Adipose tissue (tissue), 3 donors: ENCODE results near the gene GMDS. TPM values are rescaled to one million over a fixed set of nuclear protein-coding genes. Genes with fewer than 3 reads are reported as not detected.

Experiments
- H3K27ac ChIP-seq: one replicate; pipeline ENCODE4 v1.5.1; 2013; ENCODE audit warnings: low read depth, low read length
- WGBS, 3 donors: extraction: QIAGEN DNeasy Blood & Tissue Kit; methylation state at CpG; one replicate each; pipeline ENCODE4 v1.1.7; 2013; 5-methylcytosine and 5-hydroxymethylcytosine counted together
- polyA plus RNA-seq, 3 donors: library from polyadenylated mRNA; stranded (reverse); fragments of 200-250 nt; gene quantifications; one replicate each; pipeline ENCODE4 v1.2.3, GENCODE V29; 2013
- donor health status: healthy with polysubstance abuse.
- donor health status: Bipolar disorder and iron deficiency.
- donor health status: healthy.

Gene GMDS
- 10 to 100 TPM; 13.6 to 21.4 (median 14.9) TPM for polyA plus RNA-seq

DNA sequence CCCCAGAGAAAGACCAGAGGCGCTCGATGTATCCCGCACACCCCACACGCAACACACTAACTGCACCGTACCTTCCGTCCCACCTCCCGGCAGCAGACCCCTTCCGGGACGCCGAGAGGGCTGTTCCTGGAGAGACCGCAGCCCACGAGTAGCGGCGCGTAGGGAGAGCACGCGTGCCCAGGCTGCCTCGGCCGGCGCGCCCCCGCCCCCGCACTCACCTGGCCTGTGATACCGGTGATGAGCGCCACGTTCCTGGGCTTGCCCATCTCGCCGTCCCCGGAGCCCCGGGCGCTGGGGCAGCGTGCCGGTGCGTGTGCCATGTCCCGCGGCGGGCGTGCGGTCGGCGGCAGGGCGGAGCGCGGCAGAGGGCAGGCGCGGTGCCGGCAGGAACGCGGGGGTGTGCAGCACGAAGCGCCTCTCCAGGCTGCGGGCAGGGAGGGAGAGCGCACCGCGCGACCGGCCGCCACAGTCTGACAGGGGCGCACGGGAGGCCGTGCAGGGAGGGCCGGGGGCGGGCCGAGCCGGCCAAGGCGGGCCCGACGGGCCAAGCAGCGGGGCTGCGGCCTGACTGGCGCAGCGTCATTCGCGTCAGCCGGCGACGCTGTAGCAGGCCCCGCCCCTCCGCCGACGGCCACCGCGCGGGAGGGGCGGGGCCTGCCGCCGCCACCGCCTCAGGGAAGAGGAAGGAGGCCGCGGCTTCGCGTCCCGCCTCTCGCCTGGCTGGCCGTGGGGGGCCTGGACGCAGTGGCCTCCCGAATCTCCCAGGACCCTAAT lies at the start of gene GMDS:
TSS of gene GMDS (minus strand) at position 503 of the 774 bp plus-strand sequence.
- peak within 1 kb of the TSS; percentile 67 for H3K27ac ChIP-seq
- WGBS, 3 donors: 0 to 1% (median 1%) methylated on average over 84 to 96 of the region's 97 CpGs

DNA sequence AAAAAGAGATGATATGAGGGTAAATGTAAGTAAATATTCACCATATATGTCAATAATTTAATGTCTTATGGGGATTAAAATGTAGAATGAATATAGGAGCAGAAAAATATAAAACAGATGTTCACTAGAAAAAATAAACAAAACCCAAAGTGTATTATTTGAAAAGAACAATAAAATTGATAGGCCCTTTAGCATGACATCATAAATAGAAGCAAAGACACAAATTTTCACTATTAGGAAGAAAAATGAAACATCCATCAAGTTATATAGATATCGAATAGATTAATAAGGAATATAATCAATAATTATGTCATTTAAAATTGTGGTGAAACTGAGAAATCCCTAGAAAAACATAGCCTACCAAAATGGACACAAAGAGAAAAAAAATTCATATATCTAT lies 40.1 kb upstream of the GMDS start:
- 99 to 100% (median 100%) methylated on average over 1 of the region's 1 CpG for WGBS, 3 donors
- H3K27ac ChIP-seq: no peak overlapping the region

DNA sequence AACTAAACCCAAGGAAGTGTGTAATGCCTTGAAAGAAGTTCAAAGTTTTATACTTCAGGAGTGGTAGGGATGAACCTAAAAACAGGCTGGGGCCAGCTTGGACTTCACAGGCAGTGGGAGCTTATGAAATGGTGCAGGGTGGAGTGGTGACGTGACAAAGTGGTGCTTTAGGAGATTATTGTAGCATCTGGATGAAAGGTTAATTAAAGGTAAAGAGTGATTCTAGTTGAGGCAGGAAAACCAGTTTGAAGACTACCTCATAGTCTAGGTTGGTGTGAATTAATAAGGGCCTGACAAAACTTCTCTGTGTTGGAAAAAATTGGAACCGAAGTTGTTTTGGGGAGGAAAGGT lies 30.5 kb upstream of the GMDS start:
- H3K27ac ChIP-seq: no peak overlapping the region
- 83 to 94% (median 90%) methylated on average over 2 of the region's 2 CpGs for WGBS, 3 donors

DNA sequence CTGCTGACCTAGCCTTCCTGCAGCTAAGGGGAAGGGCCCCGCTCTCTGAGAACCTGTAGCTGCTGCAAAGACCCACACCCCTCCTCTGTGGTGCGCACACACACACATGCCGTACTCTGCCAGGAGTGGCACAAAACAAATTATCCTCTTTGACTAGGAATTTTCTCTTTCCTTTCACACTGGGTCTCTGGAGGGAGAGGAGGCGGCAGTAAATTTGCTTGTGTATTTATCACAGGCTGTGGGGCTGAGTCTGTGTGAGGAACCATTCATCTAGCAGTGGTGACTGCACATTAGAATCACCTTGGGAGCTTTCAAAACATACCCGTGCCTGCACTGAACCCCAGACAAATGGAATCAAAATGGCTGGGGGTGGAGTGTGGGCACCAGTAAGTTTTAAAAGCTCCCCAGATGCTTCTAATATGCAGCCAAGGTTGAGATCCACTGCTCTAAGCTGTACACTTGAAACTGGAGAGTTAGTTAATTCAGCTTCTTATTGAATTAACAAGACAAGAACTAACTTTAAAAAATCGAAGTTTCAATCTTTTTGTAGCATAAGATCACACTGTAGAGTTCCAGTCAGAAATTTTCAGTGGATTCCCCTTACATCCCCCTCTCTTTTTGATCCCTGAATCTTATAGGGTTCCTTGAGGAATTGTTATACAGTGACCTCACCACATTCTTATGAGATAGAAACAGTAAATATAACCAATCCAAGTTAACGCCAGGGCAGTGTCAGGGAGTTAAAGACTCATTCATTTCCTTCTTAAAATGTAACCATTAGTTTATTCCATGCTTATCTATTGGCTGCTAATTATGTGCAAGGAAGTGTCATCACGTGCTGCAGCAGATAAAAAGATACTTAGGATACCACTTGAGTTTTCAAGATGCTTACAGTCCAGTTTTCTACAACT lies 29.8 kb upstream of the GMDS start:
- 70 to 76% (median 76%) methylated on average over 8 of the region's 8 CpGs for WGBS, 3 donors
- no peak overlapping the region for H3K27ac ChIP-seq

DNA sequence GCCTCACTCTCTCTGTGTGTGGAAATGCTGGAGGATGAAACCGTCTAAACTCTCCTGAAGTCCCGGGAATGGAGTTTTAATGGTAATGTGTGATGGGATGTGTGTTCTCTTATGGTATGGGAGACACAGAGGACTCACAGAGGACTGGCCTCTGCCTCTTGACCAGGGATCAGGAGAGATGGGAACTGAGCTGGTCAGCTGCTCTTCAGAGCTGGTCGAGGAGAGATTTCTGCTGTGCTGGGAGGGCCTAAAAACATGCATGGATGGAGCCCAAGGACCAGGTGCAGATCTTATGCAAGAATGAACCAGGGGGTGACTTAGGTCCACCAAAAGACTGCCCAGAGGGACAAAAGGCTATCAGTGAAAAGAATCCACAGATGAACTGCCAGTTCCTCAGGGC lies 27.3 kb upstream of the GMDS start:
- 93 to 97% (median 96%) methylated on average over 3 of the region's 3 CpGs for WGBS, 3 donors
- no peak overlapping the region for H3K27ac ChIP-seq

DNA sequence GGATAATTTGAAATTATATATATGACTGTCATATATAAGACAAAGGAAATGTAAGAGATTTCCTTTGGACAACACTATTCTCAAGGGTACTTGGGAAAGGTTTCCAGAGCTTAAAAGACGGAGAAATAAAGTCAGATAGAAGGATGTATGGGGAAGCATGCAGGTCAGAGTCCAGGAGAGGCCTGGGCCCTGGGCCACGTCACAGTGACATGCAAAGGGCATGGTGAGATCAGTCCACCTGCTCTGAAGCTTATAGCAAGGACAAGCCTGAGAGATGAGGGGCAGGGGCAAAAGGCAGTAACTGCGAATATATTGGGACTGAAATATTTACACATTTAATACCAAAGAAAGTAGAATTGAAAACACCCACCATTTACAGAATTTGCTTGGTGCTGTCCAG lies 24.6 kb upstream of the GMDS start:
- WGBS, 3 donors: 62 to 99% (median 96%) methylated on average over 3 of the region's 3 CpGs

DNA sequence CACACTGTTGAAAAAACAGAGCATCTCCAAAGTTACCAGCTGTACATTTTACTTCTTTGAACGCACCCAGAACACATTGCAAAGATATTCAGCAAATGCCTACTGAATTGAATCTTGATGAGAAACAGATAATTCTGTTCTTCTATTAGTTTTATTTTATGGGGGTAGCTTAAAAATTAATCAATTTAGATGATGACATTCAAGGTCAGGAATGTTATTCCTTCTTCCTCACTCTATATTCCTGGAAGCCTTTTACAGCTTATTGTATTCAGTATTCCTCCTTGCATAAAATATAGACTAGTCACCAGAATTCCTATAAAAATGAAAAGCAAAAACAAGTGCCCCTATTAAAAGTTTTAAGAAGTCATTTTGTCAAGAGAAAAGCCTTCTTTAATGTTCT lies 21.4 kb upstream of the GMDS start:
- H3K27ac ChIP-seq: no peak overlapping the region
- 93 to 97% (median 94%) methylated on average over 1 of the region's 1 CpG for WGBS, 3 donors

More for the DNA sequence above, 24.6 kb upstream of the GMDS start:
- H3K27ac ChIP-seq: no peak overlapping the region

DNA sequence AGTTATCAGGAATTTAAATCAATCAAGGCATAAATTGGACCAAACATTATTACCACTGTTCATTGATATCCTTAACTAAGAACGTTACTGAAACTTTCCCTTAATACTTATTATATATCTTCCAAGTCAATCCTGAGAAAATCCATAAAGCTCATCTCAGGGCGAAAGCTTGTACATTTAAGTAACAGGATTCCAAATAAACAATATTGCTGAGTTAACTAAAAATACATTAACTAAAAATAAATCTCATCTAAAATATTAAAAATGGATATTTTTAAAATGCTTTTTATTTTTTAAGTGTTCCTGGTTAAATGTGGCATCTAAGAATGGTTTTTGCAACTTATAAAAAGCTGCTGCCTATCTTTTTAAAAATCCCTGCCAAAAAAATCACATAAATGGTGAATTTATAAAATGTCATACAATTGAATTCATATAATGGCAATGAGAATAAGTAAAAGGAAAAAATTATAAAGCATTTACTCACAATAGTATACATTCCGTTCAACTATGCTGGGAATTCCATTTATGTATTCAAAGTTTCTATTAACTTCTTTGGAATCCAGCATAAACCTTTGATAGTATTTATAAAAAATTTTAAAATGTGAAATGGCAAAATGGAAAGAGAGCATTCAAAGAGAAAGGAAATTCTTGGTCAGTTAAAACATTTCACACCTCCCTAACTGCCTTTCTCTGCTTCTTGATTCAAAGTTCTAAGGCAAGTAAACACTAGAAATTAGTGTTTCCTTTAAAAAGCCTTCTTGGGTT lies 20.8 kb upstream of the GMDS start:
- WGBS, 3 donors: 79 to 84% (median 82%) methylated on average over 3 of the region's 3 CpGs
- H3K27ac ChIP-seq: no peak overlapping the region

DNA sequence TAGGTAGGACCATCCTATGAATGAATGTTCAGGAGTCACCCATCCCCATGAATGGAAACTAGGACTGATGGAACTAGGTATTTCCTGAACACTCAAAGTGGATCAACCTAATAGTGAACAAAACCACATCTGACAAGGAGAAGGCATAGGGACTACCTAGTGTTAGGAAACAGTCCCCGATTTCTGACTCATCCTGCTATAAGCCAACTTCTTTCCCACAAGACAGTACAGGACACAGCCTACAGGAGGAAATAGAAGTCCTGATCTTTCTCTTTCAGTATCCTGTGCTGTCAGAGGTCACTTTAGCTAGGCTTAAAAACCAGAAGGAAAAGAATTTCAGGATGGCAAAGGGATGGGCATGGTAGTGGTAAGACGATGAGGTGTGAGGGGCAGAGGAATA lies 19.5 kb upstream of the GMDS start:
- 73 to 100% (median 96%) methylated on average over 2 of the region's 2 CpGs for WGBS, 3 donors

DNA sequence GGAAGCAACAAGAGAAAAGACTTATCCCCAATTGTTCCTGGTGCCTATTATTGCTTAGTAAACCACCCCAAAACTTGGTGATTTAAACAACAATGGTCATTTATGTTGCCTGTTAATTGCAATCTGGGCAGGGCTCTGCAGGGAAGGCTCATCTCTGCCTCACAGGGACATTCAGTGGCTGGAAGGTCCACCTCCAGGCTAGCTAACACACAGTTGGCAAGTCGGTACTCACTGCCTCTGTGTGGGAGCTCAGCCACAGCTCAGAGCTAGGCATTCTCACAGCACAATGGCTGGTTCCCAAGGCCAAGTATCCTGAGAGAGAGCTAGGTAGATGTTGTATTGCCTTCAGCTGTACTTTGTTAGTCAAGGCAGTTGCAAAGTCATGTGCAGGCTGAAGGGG lies 18.5 kb upstream of the GMDS start:
- WGBS, 3 donors: 94 to 100% (median 100%) methylated on average over 1 of the region's 1 CpG
- H3K27ac ChIP-seq: no peak overlapping the region

More for the DNA sequence above, 19.5 kb upstream of the GMDS start:
- no peak overlapping the region for H3K27ac ChIP-seq

DNA sequence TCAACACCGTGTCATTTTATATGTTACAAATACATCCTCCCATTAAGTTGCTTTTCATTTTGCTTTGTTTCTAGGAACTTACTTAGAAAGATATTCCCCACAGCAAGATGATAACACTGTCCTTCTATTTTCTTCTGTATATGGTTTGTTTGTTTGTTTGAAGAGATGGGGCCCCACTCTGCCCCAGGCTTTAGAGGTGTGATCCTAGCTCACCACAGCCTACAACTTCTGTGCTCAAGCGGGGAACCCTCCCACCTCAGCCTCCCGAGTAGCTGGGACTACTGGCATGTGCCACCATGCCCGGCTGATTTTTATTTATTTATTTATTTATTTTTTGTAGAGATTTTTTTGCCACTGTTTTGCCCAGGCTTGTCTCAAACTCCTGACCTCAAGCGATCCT lies 14.2 kb upstream of the GMDS start:
- 92 to 96% (median 94%) methylated on average over 5 of the region's 5 CpGs for WGBS, 3 donors
- no peak overlapping the region for H3K27ac ChIP-seq

DNA sequence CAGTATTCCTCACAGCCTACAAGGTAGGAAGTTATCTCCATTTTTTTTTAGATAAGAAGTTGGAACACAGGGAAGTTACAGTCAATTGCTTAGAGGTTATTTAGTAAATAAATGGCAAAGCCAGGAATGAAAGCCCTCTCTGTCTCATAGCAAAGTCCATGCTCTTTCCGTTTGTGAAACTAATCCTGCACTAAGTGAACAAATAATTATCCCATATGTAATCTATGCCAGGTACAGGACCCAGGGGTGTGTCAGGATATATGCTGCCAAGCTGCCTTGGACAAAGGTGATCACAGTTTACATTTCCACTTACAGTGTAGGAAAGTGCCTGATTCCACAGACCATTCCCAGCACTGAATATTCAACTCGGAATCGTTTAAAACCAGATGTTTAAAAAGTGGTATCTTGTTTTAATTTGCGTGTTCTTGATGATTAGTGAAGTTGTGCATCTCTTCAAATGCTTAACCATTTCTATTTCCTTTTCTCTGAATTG lies 13.6 kb upstream of the GMDS start:
- H3K27ac ChIP-seq: no peak overlapping the region
- 29 to 80% (median 66%) methylated on average over 4 of the region's 4 CpGs for WGBS, 3 donors

DNA sequence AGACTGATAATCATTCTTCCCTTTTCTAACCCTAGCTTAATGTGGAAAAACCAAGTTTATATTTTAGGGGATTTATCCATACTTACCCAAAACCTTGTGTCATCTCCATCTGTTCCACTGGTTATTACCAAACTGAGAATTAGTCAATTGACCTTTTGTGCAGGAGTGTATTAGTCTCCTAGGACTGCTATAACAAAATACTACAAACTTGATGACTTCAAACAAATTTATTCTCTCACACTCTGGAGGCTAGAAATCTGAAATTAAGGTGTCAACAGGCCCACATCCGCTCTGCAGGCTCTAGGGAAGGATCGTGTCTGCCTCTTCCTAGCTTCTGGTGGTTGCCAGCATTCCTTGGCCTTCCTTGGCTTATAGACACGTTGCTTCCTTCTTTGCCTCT lies 12.7 kb upstream of the GMDS start:
- WGBS, 3 donors: 92 to 96% (median 93%) methylated on average over 3 of the region's 3 CpGs
- no peak overlapping the region for H3K27ac ChIP-seq

DNA sequence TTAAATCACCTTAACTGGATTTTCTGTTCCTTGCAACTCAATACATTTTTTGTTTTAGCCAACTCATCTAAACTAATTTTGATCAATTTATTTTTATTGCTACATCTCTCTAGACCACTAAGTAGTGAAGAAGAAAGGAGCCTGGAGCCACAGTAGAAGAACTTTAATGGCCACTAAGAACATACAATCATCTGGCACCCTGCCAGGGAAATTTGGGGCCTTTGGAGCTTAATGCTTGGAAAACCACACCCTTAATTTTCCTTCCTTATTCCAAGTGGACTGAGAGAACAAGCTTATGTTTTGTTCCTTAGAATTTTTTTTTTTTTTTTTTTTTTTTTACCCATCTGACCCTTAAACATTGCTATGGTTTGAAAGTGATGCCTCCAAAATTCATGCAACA lies 12.0 kb upstream of the GMDS start:
- H3K27ac ChIP-seq: no peak overlapping the region

DNA sequence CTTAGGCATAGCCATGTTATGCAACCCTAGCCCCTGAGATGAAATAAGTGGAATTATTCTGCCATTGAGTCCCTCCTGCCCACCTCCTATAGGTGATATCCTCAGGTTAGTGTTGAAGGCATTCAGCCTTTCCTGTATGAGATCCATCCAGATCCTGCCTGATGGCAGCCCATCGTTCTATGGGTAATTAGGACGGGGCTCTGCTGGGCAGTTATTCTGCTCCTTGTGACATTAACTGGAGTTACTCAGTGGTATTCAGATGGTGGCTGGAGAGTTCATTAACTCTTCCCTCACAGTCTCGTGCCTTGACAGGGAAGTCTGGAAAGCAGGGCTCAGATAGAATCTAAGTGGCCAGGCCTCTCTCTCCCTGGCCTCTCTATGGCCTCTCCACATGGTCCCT lies 9.3 kb upstream of the GMDS start:
- 97 to 99% (median 98%) methylated on average over 3 of the region's 3 CpGs for WGBS, 3 donors
- no peak overlapping the region for H3K27ac ChIP-seq

DNA sequence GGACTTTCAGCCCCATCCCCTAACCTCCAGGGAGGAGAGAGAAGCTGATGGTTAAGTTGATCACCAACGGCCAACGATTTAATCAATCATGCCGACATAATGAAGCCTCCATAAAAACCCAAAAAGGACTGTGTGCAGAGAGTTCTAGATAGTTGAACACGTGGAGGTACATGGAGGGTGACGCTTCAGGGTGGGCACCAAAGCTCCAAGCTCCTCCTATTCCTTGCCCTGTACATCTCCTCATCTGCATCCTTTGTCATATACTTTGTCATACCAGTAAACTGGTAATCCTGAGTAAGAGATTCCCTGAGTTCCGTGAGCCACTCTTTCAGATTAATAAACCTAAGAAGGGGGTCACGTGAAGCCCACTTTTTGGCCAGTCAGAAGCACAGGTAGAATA lies 3.7 kb upstream of the GMDS start:
- 92 to 96% (median 93%) methylated on average over 7 of the region's 7 CpGs for WGBS, 3 donors
- H3K27ac ChIP-seq: no peak overlapping the region

DNA sequence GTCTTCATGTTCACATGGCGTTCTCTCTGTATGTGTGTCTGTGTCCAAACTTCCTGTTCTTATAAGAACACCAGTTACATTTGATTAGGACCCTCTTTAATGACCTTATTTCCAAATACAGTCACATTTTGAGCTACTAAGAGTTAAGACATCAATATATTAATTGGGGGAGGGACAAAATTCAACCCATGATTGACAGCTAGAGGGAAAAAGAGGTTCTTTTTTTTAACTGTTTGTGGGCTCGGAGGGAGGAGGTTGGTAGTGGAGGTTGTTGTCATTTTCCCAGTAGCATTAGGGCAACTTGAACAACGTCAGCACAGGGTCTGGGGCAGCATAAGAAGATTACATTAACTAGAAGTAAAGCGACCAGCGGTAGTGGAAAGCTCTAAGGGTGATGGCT lies 2.3 kb upstream of the GMDS start:
- no peak overlapping the region for H3K27ac ChIP-seq
- WGBS, 3 donors: 85 to 96% (median 90%) methylated on average over 5 of the region's 5 CpGs

DNA sequence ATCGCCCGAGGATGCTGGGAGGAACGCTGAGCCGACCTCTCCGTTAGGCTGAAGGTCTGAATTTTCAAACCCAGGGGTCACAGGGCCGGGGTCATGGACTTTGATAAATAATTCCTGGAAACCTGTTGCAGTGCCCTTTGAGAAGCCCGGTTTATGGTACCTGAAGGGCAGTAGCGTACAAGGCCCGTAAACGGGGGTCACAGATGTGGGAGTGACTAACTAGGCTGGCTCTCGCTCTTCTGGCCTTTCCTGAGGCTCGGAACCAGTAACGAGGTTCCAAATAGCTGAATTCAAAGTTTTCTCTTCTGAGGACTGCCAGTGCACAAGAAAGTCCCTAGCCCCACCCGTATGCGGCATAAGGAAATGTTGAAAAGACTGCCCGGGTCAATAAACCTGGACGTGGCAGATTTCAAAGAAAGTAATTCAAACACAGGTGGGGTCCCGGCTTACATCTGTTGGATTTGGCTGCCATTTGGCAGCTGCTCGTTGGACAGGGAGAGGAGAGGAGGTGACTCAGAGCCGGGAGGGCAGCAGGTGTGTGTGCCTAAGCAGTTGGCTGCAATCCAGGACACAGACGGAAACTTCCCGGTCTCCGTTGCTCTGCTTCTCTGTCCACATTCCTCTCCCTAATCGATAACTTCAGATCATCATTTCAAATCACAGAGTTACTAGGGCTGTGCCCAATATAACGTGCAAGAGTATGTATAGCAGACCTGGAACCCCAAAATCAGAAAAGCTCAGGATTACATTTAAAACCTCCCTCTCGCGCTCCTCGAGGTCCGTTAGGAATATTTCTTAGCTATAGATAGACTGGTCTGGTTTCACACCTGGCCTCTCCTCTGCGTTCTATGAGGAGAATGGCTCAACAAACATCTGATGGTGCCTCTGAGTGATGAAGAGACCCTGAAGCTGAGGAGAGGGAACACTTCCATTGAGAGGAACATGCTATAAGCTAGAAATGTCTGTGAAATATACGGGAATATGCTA lies 765 bp upstream of the GMDS start:
- H3K27ac ChIP-seq: peak overlapping the region; percentile 67
- 6 to 17% (median 15%) methylated on average over 31 of the region's 31 CpGs for WGBS, 3 donors
